NCI-H2029 (cell line): ENCODE measurements around the gene UBE2M.
"Not testable (repeated sequence)": the region's sequence is repeated elsewhere in the genome, so short reads cannot be mapped to it uniquely, and the experiment has no call there.

Experiments used
- DNase-seq: peaks from one replicate; lab custom pipeline; 2025; lab: John Stamatoyannopoulos, UW

Gene UBE2M

GRCh38 chr19:58558066-58558622 lies at the start of gene UBE2M:
UBE2M (minus strand) TSS chr19:58558611; CDS start chr19:58558381, 230 bp downstream.
- DNase-seq, result no peak

GRCh38 chr19:58607213-58607612 lies 48.8 kb upstream of the UBE2M start:
- DNase-seq, result not testable (repeated sequence)

DNA sequence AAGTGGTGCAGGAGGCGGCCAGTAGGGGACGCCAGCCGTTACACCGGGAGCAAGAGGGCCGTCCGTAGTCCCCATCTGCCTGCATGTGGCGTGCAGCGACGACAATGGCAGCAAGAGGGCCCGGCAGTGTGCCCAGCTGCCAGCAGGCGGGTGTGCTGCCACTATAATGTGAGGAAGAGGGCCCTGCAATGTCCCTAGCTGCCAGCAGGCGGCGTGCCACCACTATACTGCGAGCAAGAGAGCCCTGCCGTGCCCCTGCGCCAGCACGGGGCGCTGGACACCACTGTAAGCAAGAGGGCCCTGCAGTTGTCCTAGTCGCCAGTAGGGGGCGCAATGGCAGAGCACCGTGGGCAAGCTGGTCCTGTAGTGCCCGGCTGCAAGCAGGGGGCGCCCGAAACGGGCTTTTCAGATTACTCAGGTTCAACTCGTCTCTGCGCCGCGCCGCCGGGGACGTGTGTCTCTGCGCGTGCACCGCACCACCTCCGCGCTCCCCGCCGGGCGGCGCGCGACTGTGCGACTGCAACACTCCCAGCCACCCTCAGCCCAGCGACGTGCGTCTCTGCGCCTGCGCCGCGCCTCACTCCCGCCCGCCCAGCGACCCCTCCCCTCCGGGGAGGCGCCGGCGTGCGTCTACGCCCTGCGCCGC lies 48.0 kb upstream of the UBE2M start:
- DNase-seq, result not testable (repeated sequence)

GRCh38 chr19:58586133-58586765 lies 27.8 kb upstream of the UBE2M start:
- no peak for DNase-seq

DNA sequence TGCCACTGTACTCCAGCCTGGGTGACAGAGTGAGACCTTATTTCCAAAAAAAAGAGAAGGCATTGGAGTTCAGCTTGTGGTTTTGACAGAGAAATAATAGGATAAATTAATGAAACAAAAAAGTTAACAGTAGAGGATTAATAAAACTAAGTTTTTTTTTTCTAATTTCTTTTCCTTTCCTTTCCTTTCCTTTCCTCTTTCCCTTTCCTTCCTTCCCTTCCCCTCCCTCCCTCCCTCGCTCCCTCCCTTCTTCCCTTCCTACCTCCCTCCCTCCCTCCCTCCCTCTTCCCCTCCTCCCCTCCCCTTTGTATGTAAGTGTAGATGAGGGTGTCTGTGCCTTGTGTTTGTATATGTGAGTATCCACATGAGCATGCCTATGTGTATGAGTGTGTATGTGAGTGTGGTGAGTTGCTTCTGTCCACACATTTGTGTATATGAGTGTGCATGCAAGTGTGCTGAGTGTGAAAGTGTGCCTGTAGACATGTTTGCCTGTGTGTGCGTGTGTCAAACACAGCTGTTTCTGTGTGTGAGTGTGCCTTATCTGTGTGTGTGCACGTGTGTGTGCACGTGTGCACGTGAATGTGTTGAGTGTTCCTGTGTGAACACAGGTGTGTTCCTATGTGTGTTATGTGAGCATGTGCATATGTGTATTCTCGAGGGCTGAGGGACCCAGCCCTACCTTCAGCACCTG lies 27.2 kb upstream of the UBE2M start:
- no peak for DNase-seq

DNA sequence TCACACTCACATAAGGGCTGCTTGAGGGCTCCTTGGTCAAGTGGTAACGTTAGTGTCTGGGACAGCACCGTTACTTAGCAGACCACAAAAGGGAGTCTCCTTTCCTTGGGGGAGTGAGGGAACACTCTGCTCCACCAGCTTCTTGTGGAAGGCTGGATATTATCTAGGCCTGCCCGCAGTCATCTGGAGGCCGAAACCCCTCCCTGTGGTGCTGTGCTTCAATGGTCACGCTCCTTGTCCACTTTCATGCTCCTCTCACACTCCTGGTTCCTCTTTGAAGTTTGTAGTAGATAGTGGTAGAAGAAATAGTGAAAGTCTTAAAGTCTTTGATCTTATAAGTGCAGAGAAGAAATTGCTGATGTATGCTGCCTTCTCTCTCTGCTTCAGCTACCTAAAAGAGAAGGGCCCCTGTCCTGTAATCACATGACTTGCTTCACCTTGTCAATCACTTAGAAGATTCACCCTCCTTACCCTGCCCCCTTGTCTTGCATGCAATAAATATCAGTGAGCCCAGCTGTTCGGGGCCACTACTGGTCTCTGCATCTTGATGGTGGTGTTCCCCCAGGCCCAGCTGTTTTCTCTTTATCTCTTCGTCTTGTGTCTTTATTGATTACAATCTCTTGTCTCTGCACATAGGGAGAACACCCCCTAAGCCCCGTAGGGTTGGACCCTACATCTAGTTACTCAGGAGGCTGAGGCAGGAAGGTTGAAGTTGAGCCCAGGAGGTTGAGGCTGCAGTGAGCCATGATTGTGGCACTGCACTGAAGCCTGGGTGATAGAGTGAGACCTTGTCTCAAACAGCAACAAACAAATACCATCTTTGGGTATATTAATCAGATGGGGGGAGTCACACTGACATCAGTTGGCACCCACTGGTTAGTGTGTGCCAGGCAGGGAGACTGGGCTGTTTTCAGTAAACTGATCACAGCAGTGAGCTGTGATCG lies 26.4 kb upstream of the UBE2M start:
- DNase-seq, result no peak

GRCh38 chr19:58582985-58583384 lies 24.6 kb upstream of the UBE2M start:
- no peak for DNase-seq

- no peak for DNase-seq
Observed at GRCh38 chr19:58581227-58582141, 23.1 kb upstream of the UBE2M start.

GRCh38 chr19:58579473-58580142 lies 21.2 kb upstream of the UBE2M start:
- DNase-seq, result no peak

- no peak for DNase-seq
Observed at GRCh38 chr19:58578012-58578925, 19.9 kb upstream of the UBE2M start.

GRCh38 chr19:58577581-58577980 lies 19.2 kb upstream of the UBE2M start:
- DNase-seq, result not testable (repeated sequence)

- no peak for DNase-seq
Observed at GRCh38 chr19:58575183-58576041, 17.0 kb upstream of the UBE2M start.

- DNase-seq, result no peak
Observed at GRCh38 chr19:58573658-58574164, 15.3 kb upstream of the UBE2M start.

DNA sequence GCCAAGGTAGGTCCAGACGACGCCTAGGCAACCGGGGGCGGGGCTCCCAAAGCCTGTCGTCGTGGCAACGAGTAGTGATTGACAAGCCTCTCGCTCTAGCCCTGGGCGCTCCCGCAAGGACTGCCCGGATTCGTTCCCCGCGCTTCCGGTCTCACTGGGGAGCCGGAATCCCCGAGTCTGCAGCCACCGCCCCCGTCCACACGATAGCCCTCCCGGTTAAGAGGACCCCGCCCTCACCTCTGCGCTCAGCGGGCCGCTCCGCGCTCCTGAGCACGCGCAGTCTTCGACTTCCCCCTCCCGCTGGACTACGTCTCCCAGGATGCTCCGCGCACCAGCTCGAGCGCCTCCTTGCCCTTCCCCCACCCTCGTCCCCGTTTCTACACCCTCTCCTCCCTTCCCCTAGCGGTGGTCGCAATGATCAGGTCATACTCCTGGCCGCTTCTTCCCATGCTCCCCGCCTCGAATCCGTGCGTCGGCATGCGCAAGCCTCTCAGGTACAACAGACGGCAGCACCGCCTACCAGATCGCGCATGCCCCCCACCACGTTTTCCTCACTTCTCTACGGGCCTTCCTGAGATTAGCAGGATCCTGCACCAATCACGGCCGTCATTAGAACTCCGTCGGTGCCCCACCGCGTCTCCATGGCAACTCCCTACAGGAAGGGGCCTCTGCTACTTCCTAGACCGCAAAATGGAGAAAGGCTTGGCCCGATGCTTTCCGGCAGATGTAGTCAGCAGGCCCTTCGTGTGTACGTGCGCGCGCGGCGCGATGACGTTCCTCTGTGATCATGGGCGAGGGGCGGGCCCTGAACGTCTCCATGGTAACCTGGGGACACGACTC lies 14.6 kb upstream of the UBE2M start, which contains the start of gene MZF1:
MZF1 (minus strand) TSS at position 518 of the 840 bp plus-strand sequence. CDS start 1,946 bp downstream, outside the sequence.
- no peak for DNase-seq

DNA sequence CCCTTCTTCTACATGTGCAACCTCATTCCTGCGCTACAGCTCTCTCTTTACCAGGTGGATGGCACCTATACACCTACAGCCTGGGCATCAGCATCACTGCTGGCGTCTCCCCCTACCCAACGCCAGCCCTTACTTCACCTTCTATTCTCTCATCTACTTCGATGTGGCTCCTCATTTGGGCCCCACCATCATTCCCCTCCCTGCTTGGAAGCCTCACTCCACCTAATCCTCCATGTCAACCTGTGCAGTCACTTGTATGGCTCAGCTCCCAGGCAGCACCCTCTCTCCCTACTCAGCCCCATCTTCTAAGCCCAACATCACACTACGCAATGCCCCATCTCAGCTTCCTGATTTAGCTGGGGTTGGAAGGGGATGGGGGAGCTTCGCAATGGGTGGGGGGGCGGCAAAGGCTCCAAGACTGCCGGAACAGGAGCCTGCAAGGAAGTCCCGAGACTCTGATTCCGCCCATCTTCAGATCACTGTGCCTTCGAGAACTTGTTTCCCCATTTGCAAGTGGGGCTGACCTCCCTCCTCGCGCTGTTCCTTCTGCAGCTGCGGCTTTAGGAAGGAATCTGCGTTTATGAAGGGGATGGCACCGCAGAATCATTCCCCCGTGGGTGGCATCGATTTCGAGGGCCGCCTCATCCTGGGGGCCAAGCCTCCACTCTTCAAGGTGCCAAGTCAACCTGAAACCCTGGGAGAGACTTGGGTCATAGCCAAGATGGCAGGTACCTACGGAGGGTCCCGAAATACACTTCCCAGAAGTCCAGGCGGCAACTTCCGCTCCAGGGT lies 13.8 kb upstream of the UBE2M start:
- no peak for DNase-seq

GRCh38 chr19:58571575-58571947 lies 13.2 kb upstream of the UBE2M start:
- no peak for DNase-seq
